Smooth muscle cell (in vitro differentiated cells): ENCODE results near the gene TKTL1. TPM values are rescaled to one million over a fixed set of nuclear protein-coding genes. Genes with fewer than 3 reads are reported as not detected.

Experiments used
- DNase-seq: peaks from one replicate; lab custom pipeline; 2025; ENCODE audit not compliant: unreplicated experiment; lab: John Stamatoyannopoulos, UW
- H2AFZ ChIP-seq: fragments of 200-600 bp; sonication (generic); 2 replicates; pipeline ENCODE4 v1.6.0; 2016; ENCODE audit warnings: antibody characterized with exemption, low read depth, mild to moderate bottlenecking
- H3F3A ChIP-seq: fragments of 200-600 bp; sonication (generic); 2 replicates; pipeline ENCODE4 v1.6.0; 2017; ENCODE audit warnings: antibody characterized with exemption, low read depth
- H3K27ac ChIP-seq: fragments of 200-600 bp; sonication (generic); 2 replicates; pipeline ENCODE4 v1.5.1; 2016; ENCODE audit warnings: low read depth, mild to moderate bottlenecking
- H3K27me3 ChIP-seq: fragments of 200-600 bp; sonication (generic); 2 replicates; pipeline ENCODE4 v1.6.1; 2016; ENCODE audit warnings: low read depth, mild to moderate bottlenecking
- H3K36me3 ChIP-seq: fragments of 200-600 bp; sonication (generic); 2 replicates; pipeline ENCODE4 v1.5.1; 2016; ENCODE audit warnings: low read depth
- H3K4me1 ChIP-seq: fragments of 200-600 bp; sonication (generic); 2 replicates; pipeline ENCODE4 v1.5.1; 2016; ENCODE audit warnings: low read depth
- H3K4me2 ChIP-seq: fragments of 200-600 bp; sonication (generic); 2 replicates; pipeline ENCODE4 v1.6.0; 2016; ENCODE audit warnings: mild to moderate bottlenecking
- H3K4me3 ChIP-seq: fragments of 200-600 bp; sonication (generic); 2 replicates; pipeline ENCODE4 v1.5.1; 2016; ENCODE audit warnings: mild to moderate bottlenecking
- H3K79me2 ChIP-seq: fragments of 200-600 bp; sonication (generic); 2 replicates; pipeline ENCODE4 v1.6.0; 2016; ENCODE audit warnings: low read depth, mild to moderate bottlenecking
- H3K9ac ChIP-seq: fragments of 200-600 bp; sonication (generic); 2 replicates; pipeline ENCODE4 v1.6.0; 2016; ENCODE audit warnings: low read depth
- H3K9me3 ChIP-seq: fragments of 200-600 bp; sonication (generic); replicated peaks from 2 replicates; pipeline ENCODE4 v1.5.1; 2016; ENCODE audit warnings: low read depth
- H4K20me1 ChIP-seq: fragments of 200-600 bp; sonication (generic); 2 replicates; pipeline ENCODE4 v1.6.0; 2016; ENCODE audit warnings: low read depth
- CTCF ChIP-seq: fragments of 200-600 bp; sonication (generic); IDR thresholded peaks from 2 replicates; pipeline ENCODE4 v1.5.1; 2017; ENCODE audit warnings: borderline replicate concordance, mild to moderate bottlenecking, antibody characterized with exemption; ENCODE audit not compliant: insufficient read depth, poor library complexity, severe bottlenecking
- WGBS: methylation state at CpG from one replicate; pipeline ENCODE4 v1.1.7; 2016; ENCODE audit warnings: low lambda C conversion rate; 5-methylcytosine and 5-hydroxymethylcytosine counted together
- polyA plus RNA-seq: library from polyadenylated mRNA; unstranded; fragments of >200 nt; fragmentation: Nextera tagmentation; extraction: Ambion mirVana; gene quantifications from 2 replicates; pipeline ENCODE4 v1.2.1, GENCODE V29; 2016
- total RNA-seq: library from RNA; depleted of rRNA; stranded (reverse); fragments of >200 nt; gene quantifications from 2 replicates; pipeline ENCODE4 v1.2.3, GENCODE V29; 2014

TKTL1 gene
- total and polyA plus RNA-seq, 2 experiments from 2014 or later: not detected

DNA sequence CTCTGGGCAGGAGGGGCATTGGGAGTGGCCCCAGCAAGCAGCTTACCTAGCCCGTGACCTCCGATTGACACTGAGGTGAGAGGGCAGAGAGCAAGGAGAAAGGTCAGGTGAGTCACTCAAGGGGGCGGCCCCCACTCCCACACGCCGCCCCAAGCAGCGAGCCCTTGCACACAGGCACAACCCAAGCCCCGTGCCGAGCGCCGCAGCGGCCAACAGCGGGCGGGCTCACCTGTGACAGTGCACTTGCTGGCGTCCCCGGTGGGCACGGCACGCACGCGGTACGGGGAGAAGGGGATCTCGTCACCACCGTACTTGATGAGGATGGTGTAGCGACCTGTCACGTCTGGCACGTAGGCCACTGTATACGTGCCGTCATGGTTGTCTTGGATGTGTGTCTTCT, 61.6 kb downstream of the TKTL1 start:
- Histone ChIP-seq H3F3A (no peaks in the 10 kb centered on the region), H3K4me1 (no peaks in the 10 kb centered on the region), H3K36me3 (no peaks in the 10 kb centered on the region), H3K4me2 (no peak overlapping the region), H3K9me3 (no peaks in the 10 kb centered on the region), H3K79me2 (peaks cover 12% of the 10 kb centered on the region), H3K9ac (no peak overlapping the region), H3K27me3 (no peaks in the 10 kb centered on the region), H2AFZ (no peak overlapping the region), H3K27ac (no peak overlapping the region), H3K4me3 (no peak overlapping the region), H4K20me1 (peaks cover 100% of the 10 kb centered on the region)
- no peak for TF ChIP-seq CTCF
- DNase-seq: no peak
- 92% methylated on average over 27 of the region's 27 CpGs for WGBS

GRCh38 chrX:154358011-154358410, 62.4 kb downstream of the TKTL1 start:
- Histone ChIP-seq H3K79me2 (peaks cover 12% of the 10 kb centered on the region), H3K4me2 (no peak overlapping the region), H3K27ac (no peak overlapping the region), H3K9me3 (no peaks in the 10 kb centered on the region), H4K20me1 (peaks cover 100% of the 10 kb centered on the region), H3K4me1 (no peaks in the 10 kb centered on the region), H3K27me3 (no peaks in the 10 kb centered on the region), H3F3A (no peaks in the 10 kb centered on the region), H3K9ac (no peak overlapping the region), H3K4me3 (no peak overlapping the region), H2AFZ (no peak overlapping the region), H3K36me3 (no peaks in the 10 kb centered on the region)
- DNase-seq: no peak
- TF ChIP-seq CTCF: no peak
- 90% methylated on average over 11 of the region's 11 CpGs for WGBS

- Histone ChIP-seq H4K20me1 (peaks cover 100% of the 10 kb centered on the region), H3K79me2 (peaks cover 17% of the 10 kb centered on the region)
Measured at GRCh38 chrX:154358829-154359228, 63.2 kb downstream of the TKTL1 start.

More at GRCh38 chrX:154358829-154359228, 63.2 kb downstream of the TKTL1 start:
- H3K36me3 ChIP-seq: no peaks in the 10 kb centered on the region
- DNase-seq: no peak
- no peaks in the 10 kb centered on the region for H3K9me3 ChIP-seq
- 92% methylated on average over 6 of the region's 6 CpGs for WGBS
- H3K4me3 ChIP-seq: no peak overlapping the region
- no peaks in the 10 kb centered on the region for H3K4me1 ChIP-seq
- H2AFZ ChIP-seq: no peak overlapping the region
- H3K27me3 ChIP-seq: no peaks in the 10 kb centered on the region
- no peak overlapping the region for H3K27ac ChIP-seq
- TF ChIP-seq CTCF: no peak
- H3K4me2 ChIP-seq: no peak overlapping the region
- no peaks in the 10 kb centered on the region for H3F3A ChIP-seq
- H3K9ac ChIP-seq: no peak overlapping the region
